Glutamatergic neuron (in vitro differentiated cells): Measurements from ENCODE around the gene RNF8. TPM values are rescaled to one million over a fixed set of nuclear protein-coding genes. Genes with fewer than 3 reads are reported as not detected.
"Not testable (repeated sequence)": the region's sequence is repeated elsewhere in the genome, so short reads cannot be mapped to it uniquely, and the experiment has no call there.

ENCODE experiments used
- DNase-seq: peaks from one replicate; pipeline ENCODE4 v3.0.0; 2022
- H3K27ac Mint-ChIP-seq: one replicate; pipeline ENCODE4 v1.8.0; 2020; ENCODE audit warnings: mild to moderate bottlenecking, mixed read lengths, inconsistent platforms; ENCODE audit not compliant: unreplicated experiment
- H3K27me3 Mint-ChIP-seq: one replicate; pipeline ENCODE4 v1.8.0; 2020; ENCODE audit warnings: mild to moderate bottlenecking, moderate library complexity, mixed read lengths, inconsistent platforms; ENCODE audit not compliant: unreplicated experiment
- H3K36me3 Mint-ChIP-seq: one replicate; pipeline ENCODE4 v1.8.0; 2020; ENCODE audit warnings: mild to moderate bottlenecking, mixed read lengths, inconsistent platforms; ENCODE audit not compliant: unreplicated experiment
- H3K4me1 Mint-ChIP-seq: one replicate; pipeline ENCODE4 v1.8.0; 2020; ENCODE audit warnings: mild to moderate bottlenecking, low read depth, mixed read lengths, inconsistent platforms; ENCODE audit not compliant: unreplicated experiment
- H3K4me3 Mint-ChIP-seq: one replicate; pipeline ENCODE4 v1.8.0; 2020; ENCODE audit warnings: mild to moderate bottlenecking, mixed read lengths, inconsistent platforms; ENCODE audit not compliant: unreplicated experiment
- H3K9me3 Mint-ChIP-seq: one replicate; pipeline ENCODE4 v1.8.0; 2020; ENCODE audit warnings: mild to moderate bottlenecking, moderate library complexity, mixed read lengths, inconsistent platforms; ENCODE audit not compliant: unreplicated experiment
- CTCF ChIP-seq: fragments of 200-600 bp; sonication (generic); IDR thresholded peaks from one replicate; pipeline ENCODE4 v1.5.0; 2021; ENCODE audit not compliant: partially characterized antibody, unreplicated experiment
- total RNA-seq: library from RNA; stranded (reverse); fragmentation: NEBNext Ultra II Directional; extraction: Animal tissue kit (Norgen Biotek cat#: 25700); gene quantifications from one replicate; pipeline ENCODE4 v1.2.1, GENCODE V29; 2021; ENCODE audit not compliant: unreplicated experiment

Gene RNF8
- total RNA-seq, 1 donor from 2014 or later = 21.0 TPM

GRCh38 chr6:37332894-37333293 is 20.9 kb upstream of the RNF8 start:
- H3K9me3 Mint-ChIP-seq = no peaks in the 10 kb centered on the region

GRCh38 chr6:37334047-37334446 is 19.7 kb upstream of the RNF8 start:
- H3K27me3 Mint-ChIP-seq = no peaks in the 10 kb centered on the region
- H3K9me3 Mint-ChIP-seq = no peaks in the 10 kb centered on the region
- no peak for DNase-seq
- H3K36me3 Mint-ChIP-seq = no peaks in the 10 kb centered on the region
- no peak overlapping the region for H3K4me3 Mint-ChIP-seq
- no peak overlapping the region for H3K27ac Mint-ChIP-seq
- TF ChIP-seq CTCF = no peak
- no peaks in the 10 kb centered on the region for H3K4me1 Mint-ChIP-seq

More at GRCh38 chr6:37332894-37333293, 20.9 kb upstream of the RNF8 start:
- no peak for TF ChIP-seq CTCF
- no peak overlapping the region for H3K27ac Mint-ChIP-seq
- H3K27me3 Mint-ChIP-seq = no peaks in the 10 kb centered on the region
- no peaks in the 10 kb centered on the region for H3K36me3 Mint-ChIP-seq
- H3K4me3 Mint-ChIP-seq = no peak overlapping the region
- DNase-seq = no peak
- no peaks in the 10 kb centered on the region for H3K4me1 Mint-ChIP-seq

- H3K36me3 Mint-ChIP-seq, H3K27ac Mint-ChIP-seq, H3K4me3 Mint-ChIP-seq, H3K27me3 Mint-ChIP-seq, H3K9me3 Mint-ChIP-seq, DNase-seq, H3K4me1 Mint-ChIP-seq: not testable (repeated sequence)
Observed at GRCh38 chr6:37338317-37338716, 15.5 kb upstream of the RNF8 start.

- DNase-seq = no peak
- no peak overlapping the region for H3K4me3 Mint-ChIP-seq
- H3K27me3 Mint-ChIP-seq = no peaks in the 10 kb centered on the region
- H3K9me3 Mint-ChIP-seq = no peaks in the 10 kb centered on the region
- H3K27ac Mint-ChIP-seq = no peak overlapping the region
- H3K36me3 Mint-ChIP-seq = no peaks in the 10 kb centered on the region
- no peaks in the 10 kb centered on the region for H3K4me1 Mint-ChIP-seq
- TF ChIP-seq CTCF = no peak
Observed at GRCh38 chr6:37338745-37339255, 15.0 kb upstream of the RNF8 start.

- Mint-ChIP-seq H3K36me3 (no peaks in the 10 kb centered on the region), H3K27me3 (no peaks in the 10 kb centered on the region), H3K4me3 (no peak overlapping the region), H3K9me3 (no peaks in the 10 kb centered on the region), H3K4me1 (no peaks in the 10 kb centered on the region), H3K27ac (no peak overlapping the region)
- no peak for DNase-seq
- no peak for TF ChIP-seq CTCF
Observed at GRCh38 chr6:37339741-37340638, 13.8 kb upstream of the RNF8 start.
